GM23338 (cell line): Measurements from ENCODE around the gene GCG. TPM values are rescaled to one million over a fixed set of nuclear protein-coding genes. Genes with fewer than 3 reads are reported as not detected.

Experiments
- ATAC-seq: fragments of 200-7000 bp; cut with Tn5 transposase; 3 replicates; pipeline ENCODE4 v1.9.1; 2020
- DNase-seq: peaks from one replicate; pipeline ENCODE4 v3.0.0-alpha.2; 2015; ENCODE audit warnings: low spot score
- H2AFZ ChIP-seq: fragments of 200-600 bp; sonication (generic); 2 replicates; pipeline ENCODE4 v1.8.0; 2016; ENCODE audit warnings: antibody characterized with exemption, mild to moderate bottlenecking, moderate library complexity
- H3F3A ChIP-seq: fragments of 200-600 bp; sonication (generic); replicated peaks from 2 replicates; pipeline ENCODE4 v1.8.0; 2017; ENCODE audit warnings: antibody characterized with exemption, mixed run types, low read depth
- H3K27ac ChIP-seq: fragments of 200-600 bp; sonication (generic); 2 replicates; pipeline ENCODE4 v1.6.1; 2016; ENCODE audit warnings: low read depth
- H3K27me3 ChIP-seq: fragments of 200-600 bp; sonication (generic); 2 replicates; pipeline ENCODE4 v1.8.0; 2016; ENCODE audit warnings: mild to moderate bottlenecking, mixed run types, moderate library complexity; ENCODE audit not compliant: insufficient read depth
- H3K36me3 ChIP-seq: fragments of 200-600 bp; sonication (generic); 2 replicates; pipeline ENCODE4 v1.8.0; 2016; ENCODE audit warnings: mild to moderate bottlenecking; ENCODE audit not compliant: insufficient read depth
- H3K4me1 ChIP-seq: fragments of 200-600 bp; sonication (generic); 2 replicates; pipeline ENCODE4 v1.8.0; 2016; ENCODE audit warnings: mild to moderate bottlenecking, moderate library complexity; ENCODE audit not compliant: insufficient read depth
- H3K4me2 ChIP-seq: fragments of 200-600 bp; sonication (generic); 2 replicates; pipeline ENCODE4 v1.7.1; 2017; ENCODE audit warnings: mixed run types
- H3K4me3 ChIP-seq: fragments of 200-600 bp; sonication (generic); 2 replicates; pipeline ENCODE4 v1.6.1; 2016; ENCODE audit warnings: mixed run types
- H3K79me2 ChIP-seq: fragments of 200-600 bp; sonication (generic); replicated peaks from 2 replicates; pipeline ENCODE4 v1.8.0; 2017; ENCODE audit warnings: mild to moderate bottlenecking; ENCODE audit not compliant: insufficient read depth
- H3K9me2 ChIP-seq: fragments of 200-600 bp; sonication (generic); 2 replicates; pipeline ENCODE4 v1.8.0; 2017; ENCODE audit not compliant: insufficient read depth
- H4K20me1 ChIP-seq: fragments of 200-600 bp; sonication (generic); replicated peaks from 2 replicates; pipeline ENCODE4 v1.8.0; 2017; ENCODE audit warnings: mild to moderate bottlenecking; ENCODE audit not compliant: insufficient read depth
- H3K27ac Mint-ChIP-seq: 2 replicates; pipeline ENCODE4 v1.8.0; 2020; ENCODE audit warnings: inconsistent platforms, mild to moderate bottlenecking, moderate library complexity, mixed read lengths
- H3K27me3 Mint-ChIP-seq: 3 replicates; pipeline ENCODE4 v1.8.0; 2022; ENCODE audit warnings: low read depth, mild to moderate bottlenecking, moderate library complexity, mixed read lengths, inconsistent platforms; ENCODE audit not compliant: insufficient read depth, poor library complexity
- H3K36me3 Mint-ChIP-seq: 3 replicates; pipeline ENCODE4 v1.8.0; 2021; ENCODE audit warnings: low read depth, mild to moderate bottlenecking, inconsistent platforms, moderate library complexity, mixed read lengths
- H3K4me1 Mint-ChIP-seq: 3 replicates; pipeline ENCODE4 v1.8.0; 2020; ENCODE audit warnings: mild to moderate bottlenecking, inconsistent platforms, mixed read lengths
- H3K4me3 Mint-ChIP-seq: 3 replicates; pipeline ENCODE4 v1.8.0; 2021; ENCODE audit warnings: moderate library complexity, mild to moderate bottlenecking, inconsistent platforms, mixed read lengths
- H3K9me3 Mint-ChIP-seq: 3 replicates; pipeline ENCODE4 v1.8.0; 2020; ENCODE audit warnings: moderate library complexity, mild to moderate bottlenecking, inconsistent platforms, mixed read lengths
- CREB1 ChIP-seq: fragments of 250-450 bp; sonication (Bioruptor Pico); IDR thresholded peaks from 2 replicates; pipeline ENCODE4 v1.5.0; 2020; ENCODE audit warnings: low read depth, mild to moderate bottlenecking, moderate library complexity
- ETS1 ChIP-seq: IDR thresholded peaks from 2 replicates; pipeline ENCODE4 v1.6.1; 2016; ENCODE audit warnings: antibody characterized with exemption
- EZH2 ChIP-seq: fragments of 200-600 bp; sonication (generic); IDR thresholded peaks from one replicate; pipeline ENCODE4 v1.8.0; 2017; ENCODE audit warnings: antibody characterized with exemption, mild to moderate bottlenecking, low read depth; ENCODE audit not compliant: unreplicated experiment
- EZH2phosphoT487 ChIP-seq: fragments of 200-600 bp; sonication (generic); IDR thresholded peaks from one replicate; pipeline ENCODE4 v1.8.1; 2018; ENCODE audit warnings: antibody characterized with exemption; ENCODE audit not compliant: unreplicated experiment
- JUNB ChIP-seq: IDR thresholded peaks from one replicate; pipeline ENCODE4 v1.6.1; 2016; ENCODE audit warnings: antibody characterized with exemption; ENCODE audit not compliant: unreplicated experiment
- POLR2AphosphoS5 ChIP-seq: IDR thresholded peaks from 2 replicates; pipeline ENCODE4 v1.6.1; 2016; ENCODE audit warnings: antibody characterized with exemption, low read depth
- STAT1 ChIP-seq: IDR thresholded peaks from one replicate; pipeline ENCODE4 v1.6.1; 2016; ENCODE audit warnings: antibody characterized with exemption; ENCODE audit not compliant: unreplicated experiment
- ZNF114 ChIP-seq: fragments of 250-450 bp; sonication (Bioruptor Pico); IDR thresholded peaks from 2 replicates; pipeline ENCODE4 v1.5.0; 2020; ENCODE audit warnings: mild to moderate bottlenecking, moderate library complexity
- ZNF331 ChIP-seq: fragments of 250-450 bp; sonication (Bioruptor Pico); IDR thresholded peaks from 2 replicates; pipeline ENCODE4 v1.5.0; 2020; ENCODE audit warnings: low read depth, mild to moderate bottlenecking, moderate library complexity
- polyA plus RNA-seq: library from polyadenylated mRNA; unstranded; fragments of >200 nt; fragmentation: Nextera tagmentation; extraction: Ambion mirVana; gene quantifications from 2 replicates; pipeline ENCODE4 v1.2.1, GENCODE V29; 2016
- total RNA-seq: library from RNA; depleted of rRNA; stranded (reverse); fragments of >200 nt; shearing (Covaris generic); gene quantifications from 2 replicates; pipeline ENCODE4 v1.2.3, GENCODE V29; 2014
- TF ChIP-seq, protein P1 (sequence below): IDR thresholded peaks from one replicate; pipeline ENCODE4 v1.6.1; 2018; ENCODE audit warnings: antibody characterized with exemption; ENCODE audit not compliant: unreplicated experiment

Gene GCG
- total and polyA plus RNA-seq, 2 experiments from 2014 or later: not detected

DNA sequence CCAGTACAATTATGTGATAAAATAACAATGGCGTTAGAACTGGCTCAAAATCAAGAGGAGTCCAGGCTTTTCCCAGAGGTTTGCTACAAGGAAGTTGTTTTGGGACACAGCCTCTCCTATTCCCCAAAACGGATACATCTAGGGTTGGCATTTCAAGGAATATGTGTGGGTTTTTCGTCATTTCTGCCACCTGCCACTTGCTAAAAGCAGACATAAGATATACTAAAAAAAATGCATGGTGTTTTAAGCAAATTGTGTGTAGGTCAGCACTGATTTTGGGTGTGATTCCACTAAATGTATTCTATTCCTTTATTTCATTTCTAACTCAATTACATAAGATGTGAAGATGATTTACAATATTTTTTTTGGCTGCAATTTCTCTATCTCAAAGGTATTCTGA lies 36.4 kb upstream of the GCG start:
- H3K27me3 Mint-ChIP-seq: peaks cover 2% of the 10 kb centered on the region
- Histone ChIP-seq H3K4me2 (no peak overlapping the region), H3K9me2 (no peaks in the 10 kb centered on the region), H4K20me1 (no peaks in the 10 kb centered on the region), H3F3A (no peaks in the 10 kb centered on the region), H3K27ac (no peak overlapping the region), H3K27me3 (no peaks in the 10 kb centered on the region), H2AFZ (no peak overlapping the region), H3K36me3 (no peaks in the 10 kb centered on the region), H3K4me1 (no peaks in the 10 kb centered on the region), H3K79me2 (no peaks in the 10 kb centered on the region), H3K4me3 (no peak overlapping the region)
- no peak for DNase-seq
- H3K9me3 Mint-ChIP-seq: no peaks in the 10 kb centered on the region
- no peaks in the 10 kb centered on the region for H3K4me1 Mint-ChIP-seq
- ATAC-seq: no peak
- no peaks in the 10 kb centered on the region for H3K36me3 Mint-ChIP-seq
- TF ChIP-seq ETS1 (no peak), STAT1 (no peak), POLR2AphosphoS5 (no peak), JUNB (no peak), ZNF114 (CRISPR knock-in tag) (no peak)
- TF ChIP-seq, protein P1, sequence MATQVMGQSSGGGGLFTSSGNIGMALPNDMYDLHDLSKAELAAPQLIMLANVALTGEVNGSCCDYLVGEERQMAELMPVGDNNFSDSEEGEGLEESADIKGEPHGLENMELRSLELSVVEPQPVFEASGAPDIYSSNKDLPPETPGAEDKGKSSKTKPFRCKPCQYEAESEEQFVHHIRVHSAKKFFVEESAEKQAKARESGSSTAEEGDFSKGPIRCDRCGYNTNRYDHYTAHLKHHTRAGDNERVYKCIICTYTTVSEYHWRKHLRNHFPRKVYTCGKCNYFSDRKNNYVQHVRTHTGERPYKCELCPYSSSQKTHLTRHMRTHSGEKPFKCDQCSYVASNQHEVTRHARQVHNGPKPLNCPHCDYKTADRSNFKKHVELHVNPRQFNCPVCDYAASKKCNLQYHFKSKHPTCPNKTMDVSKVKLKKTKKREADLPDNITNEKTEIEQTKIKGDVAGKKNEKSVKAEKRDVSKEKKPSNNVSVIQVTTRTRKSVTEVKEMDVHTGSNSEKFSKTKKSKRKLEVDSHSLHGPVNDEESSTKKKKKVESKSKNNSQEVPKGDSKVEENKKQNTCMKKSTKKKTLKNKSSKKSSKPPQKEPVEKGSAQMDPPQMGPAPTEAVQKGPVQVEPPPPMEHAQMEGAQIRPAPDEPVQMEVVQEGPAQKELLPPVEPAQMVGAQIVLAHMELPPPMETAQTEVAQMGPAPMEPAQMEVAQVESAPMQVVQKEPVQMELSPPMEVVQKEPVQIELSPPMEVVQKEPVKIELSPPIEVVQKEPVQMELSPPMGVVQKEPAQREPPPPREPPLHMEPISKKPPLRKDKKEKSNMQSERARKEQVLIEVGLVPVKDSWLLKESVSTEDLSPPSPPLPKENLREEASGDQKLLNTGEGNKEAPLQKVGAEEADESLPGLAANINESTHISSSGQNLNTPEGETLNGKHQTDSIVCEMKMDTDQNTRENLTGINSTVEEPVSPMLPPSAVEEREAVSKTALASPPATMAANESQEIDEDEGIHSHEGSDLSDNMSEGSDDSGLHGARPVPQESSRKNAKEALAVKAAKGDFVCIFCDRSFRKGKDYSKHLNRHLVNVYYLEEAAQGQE: no peak
- no peak overlapping the region for H3K27ac Mint-ChIP-seq
- H3K4me3 Mint-ChIP-seq: no peak overlapping the region

DNA sequence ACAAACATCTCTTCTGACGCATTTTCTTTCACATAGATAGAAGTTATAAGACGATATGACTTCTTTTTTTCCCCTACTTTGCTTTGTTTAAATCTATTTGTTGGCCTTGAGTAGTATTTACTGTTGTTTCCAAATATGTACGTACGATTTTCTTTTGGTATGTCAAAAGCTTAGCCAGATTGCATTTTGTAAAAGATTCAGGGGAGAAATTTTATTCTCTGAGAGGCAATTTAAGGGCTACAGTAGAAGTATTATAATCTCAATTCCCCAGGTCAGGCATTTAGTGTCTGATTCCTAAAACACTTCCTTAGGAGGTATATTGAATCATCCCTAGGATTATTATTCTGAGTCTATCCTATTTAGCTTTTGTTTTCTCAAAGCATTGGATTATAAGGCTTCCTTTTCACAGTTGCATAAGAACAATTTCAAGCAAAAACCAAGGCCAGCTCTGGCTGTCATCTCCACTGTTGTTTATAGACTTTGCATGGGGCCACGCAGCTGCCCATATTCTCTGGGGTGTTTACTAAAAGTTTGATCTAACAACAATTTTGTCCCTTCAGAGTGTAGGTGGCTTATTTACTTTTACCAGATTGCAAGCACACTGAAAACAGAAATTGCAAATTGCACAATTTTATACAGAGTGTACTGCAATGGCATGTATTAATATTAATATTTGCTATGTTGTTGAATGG lies 33.6 kb upstream of the GCG start:
- no peak overlapping the region for H3K4me2 ChIP-seq
- Mint-ChIP-seq H3K27me3 (no peaks in the 10 kb centered on the region), H3K27ac (no peak overlapping the region), H3K9me3 (no peaks in the 10 kb centered on the region), H3K36me3 (no peaks in the 10 kb centered on the region), H3K4me3 (no peak overlapping the region), H3K4me1 (peaks cover 8% of the 10 kb centered on the region)
- no peaks in the 10 kb centered on the region for H3K79me2 ChIP-seq
- no peak for DNase-seq
- no peak overlapping the region for H3K4me3 ChIP-seq
- H3K36me3 ChIP-seq: no peaks in the 10 kb centered on the region
- no peaks in the 10 kb centered on the region for H3K27me3 ChIP-seq
- no peaks in the 10 kb centered on the region for H3F3A ChIP-seq
- no peaks in the 10 kb centered on the region for H3K4me1 ChIP-seq
- H2AFZ ChIP-seq: no peak overlapping the region
- H3K27ac ChIP-seq: no peak overlapping the region
- H3K9me2 ChIP-seq: no peaks in the 10 kb centered on the region
- no peak for ATAC-seq
- H4K20me1 ChIP-seq: no peaks in the 10 kb centered on the region
- no peak for TF ChIP-seq EZH2phosphoT487
- no peak for TF ChIP-seq ZNF331 (CRISPR knock-in tag)
- no peak for TF ChIP-seq ETS1
- no peak for TF ChIP-seq POLR2AphosphoS5
- no peak for TF ChIP-seq CREB1
- TF ChIP-seq, protein P1: no peak
- TF ChIP-seq EZH2: no peak
- TF ChIP-seq JUNB: no peak
